Esophagus muscularis mucosa (tissue), 4 donors: ENCODE measurements around the gene CATSPERE.

Source experiments
- CTCF ChIP-seq, 3 experiments: fragments of 200-600 bp in 2 of 3; fragments of 450-650 bp in 1 of 3; sonication (generic) in 2 of 3; IDR thresholded peaks; one replicate each; pipeline ENCODE4 v1.5.1; 2017 to 2019; ENCODE audit warnings: antibody characterized with exemption in 3 of 3, mild to moderate bottlenecking in 2 of 3, moderate library complexity in 1 of 3
- EP300 ChIP-seq: sonication (generic); formaldehyde crosslinking; IDR thresholded peaks from one replicate; pipeline ENCODE4 v1.6.1; 2017; ENCODE audit warnings: antibody characterized with exemption
- POLR2A ChIP-seq: fragments of 450-650 bp; IDR thresholded peaks from one replicate; pipeline ENCODE4 v1.6.1; 2017; ENCODE audit warnings: antibody characterized with exemption, moderate library complexity, mild to moderate bottlenecking, low read depth
- POLR2AphosphoS5 ChIP-seq, 2 donors: sonication (generic); formaldehyde crosslinking; IDR thresholded peaks; one replicate each; pipeline ENCODE4 v1.6.1; 2017; ENCODE audit warnings: antibody characterized with exemption in 2 of 2

DNA sequence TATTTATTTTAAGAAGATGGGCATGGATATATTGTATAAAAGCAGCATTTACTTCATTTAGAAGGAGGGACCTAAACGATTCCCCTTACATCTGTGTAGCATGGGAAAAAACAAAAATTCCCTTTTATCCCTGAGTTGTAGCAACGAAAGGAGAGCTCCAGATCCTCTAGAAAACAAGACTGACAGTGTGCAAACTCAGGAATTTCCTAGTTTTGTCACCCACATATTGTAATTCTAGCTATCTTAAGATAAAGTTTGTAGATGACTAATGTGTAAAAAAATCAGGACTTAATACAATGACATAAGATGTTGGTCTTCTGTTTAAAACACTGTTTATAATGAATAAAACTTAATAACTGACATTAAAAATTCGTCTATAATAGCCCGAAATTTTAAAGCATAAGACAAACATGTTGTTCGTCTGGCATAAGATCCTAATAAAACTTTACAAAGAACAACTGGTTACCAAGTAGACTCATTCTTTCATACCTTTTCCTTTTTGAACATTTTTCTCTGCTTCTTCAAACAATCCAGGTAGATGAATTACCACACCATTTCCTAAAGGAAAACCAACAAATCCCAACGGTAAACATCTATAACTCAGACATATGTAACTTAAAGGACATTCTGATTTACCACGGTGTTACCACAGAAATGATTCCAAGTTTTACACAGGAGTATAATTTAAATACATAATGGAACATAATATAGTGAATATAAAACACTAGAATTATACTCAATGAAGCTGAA lies 24.6 kb upstream of the CATSPERE start:
- TF ChIP-seq CTCF (IDR thresholded peaks at IDR 0.05) = no peak
- TF ChIP-seq POLR2A = no peak
- no peak for TF ChIP-seq POLR2AphosphoS5 (IDR thresholded peaks at IDR 0.05)
- no peak for TF ChIP-seq EP300
